ENCODE measurements around the gene PTGDR2.
"Not testable (repeated sequence)": the region's sequence is repeated elsewhere in the genome, so short reads cannot be mapped to it uniquely, and the experiment has no call there.

PTGDR2 gene

GRCh38 chr11:60841797-60842667, 13.7 kb downstream of the PTGDR2 start, which contains the start of gene CCDC86:
Gene CCDC86, plus strand, starts transcription at chr11:60842113. Its CDS starts 12 bp downstream, at chr11:60842125.
- peak; percentile 91 for DNase-seq

- DNase-seq: no peak
Measured at GRCh38 chr11:60840470-60841430, 15.0 kb downstream of the PTGDR2 start.

GRCh38 chr11:60838132-60838531, 17.6 kb downstream of the PTGDR2 start:
- DNase-seq: no peak

GRCh38 chr11:60836866-60837515, 18.8 kb downstream of the PTGDR2 start:
- no peak for DNase-seq

DNA sequence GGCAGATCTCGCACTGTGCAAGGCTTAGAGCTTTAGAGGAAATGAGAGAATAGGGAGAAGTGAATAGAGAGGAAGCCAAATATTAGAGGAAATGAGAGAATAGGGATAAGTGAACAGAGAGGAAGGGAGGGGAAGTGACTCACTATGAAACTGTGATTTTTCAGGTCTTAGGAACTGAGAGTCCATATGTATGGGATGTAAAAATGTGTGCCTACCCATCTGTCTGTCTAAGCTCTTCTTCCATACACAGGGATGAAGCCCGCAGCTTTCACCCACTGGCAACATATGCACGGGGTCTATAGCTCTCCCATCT, 20.3 kb downstream of the PTGDR2 start:
- DNase-seq: no peak

GRCh38 chr11:60834742-60835533, 20.8 kb downstream of the PTGDR2 start:
- DNase-seq: no peak

GRCh38 chr11:60831501-60832079, 24.2 kb downstream of the PTGDR2 start:
- DNase-seq: peak; percentile 47

GRCh38 chr11:60831143-60831500, 24.6 kb downstream of the PTGDR2 start:
- peak; percentile 87 for DNase-seq

GRCh38 chr11:60830478-60831142, 25.1 kb downstream of the PTGDR2 start:
- DNase-seq: peak; percentile 62

DNA sequence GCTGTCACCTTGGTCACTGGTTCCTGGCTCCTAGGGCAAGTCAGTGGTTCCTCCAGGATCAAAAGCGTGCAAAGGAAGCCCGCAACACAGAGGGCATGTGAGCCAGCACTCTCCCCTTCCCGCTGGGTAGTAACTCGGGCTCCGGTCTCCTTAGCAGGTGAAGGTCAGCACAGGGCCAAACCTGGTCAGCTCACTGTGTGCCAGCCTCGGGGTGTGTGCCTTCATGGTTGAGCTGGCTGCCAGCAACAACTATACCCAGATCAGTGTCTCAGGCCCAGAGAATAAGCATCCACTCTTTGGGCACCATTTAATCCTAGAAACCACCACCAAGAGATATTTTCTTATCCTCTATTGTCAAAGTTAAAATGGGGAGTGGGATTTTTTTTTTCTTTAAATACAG, 30.0 kb downstream of the PTGDR2 start:
- no peak for DNase-seq

DNA sequence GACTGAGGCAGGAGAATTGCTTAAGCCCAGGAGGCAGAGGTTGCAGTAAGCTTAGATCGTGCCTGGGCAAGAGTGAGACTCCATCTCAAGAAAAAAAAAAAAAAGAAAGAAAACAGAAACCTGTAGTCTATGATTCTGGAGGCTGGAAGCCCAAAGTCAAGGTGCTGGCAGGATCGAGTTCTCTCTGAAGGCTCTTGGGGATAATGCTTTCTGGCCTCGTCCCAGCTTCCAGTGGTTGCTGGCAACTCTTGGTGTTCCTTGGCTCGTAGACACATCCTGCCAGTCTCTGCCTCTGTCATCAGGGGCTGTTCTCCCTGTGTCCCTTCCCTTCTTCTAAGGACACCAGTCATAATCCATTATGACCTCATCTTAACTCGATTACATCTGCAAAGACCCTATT, 30.6 kb downstream of the PTGDR2 start:
- DNase-seq: no peak

- DNase-seq: not testable (repeated sequence)
Measured at GRCh38 chr11:60823745-60824306, 31.9 kb downstream of the PTGDR2 start.

- no peak for DNase-seq
Measured at GRCh38 chr11:60821827-60822599, 33.7 kb downstream of the PTGDR2 start.

DNA sequence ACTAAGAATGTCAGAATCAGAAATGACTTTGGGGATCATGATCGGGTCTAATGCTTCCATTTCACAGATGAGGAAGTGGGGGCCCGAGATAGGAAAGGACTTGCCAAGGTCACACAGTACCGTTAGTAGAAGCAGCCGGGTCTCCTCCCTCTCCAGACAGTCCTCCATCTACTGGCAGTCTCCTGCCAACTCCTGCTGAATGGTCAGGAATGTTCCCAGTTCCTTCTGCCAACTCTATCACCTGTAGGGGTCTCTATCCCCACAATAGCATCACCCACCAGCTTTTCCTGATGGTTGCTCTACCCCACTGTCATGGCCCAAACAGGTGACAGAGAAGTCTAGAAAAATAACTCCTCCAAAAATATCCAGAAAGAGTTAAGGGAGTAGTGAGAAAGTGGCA, 37.7 kb downstream of the PTGDR2 start:
- no peak for DNase-seq

- DNase-seq: no peak
Measured at GRCh38 chr11:60816590-60817157, 39.1 kb downstream of the PTGDR2 start.

- DNase-seq: no peak
Measured at GRCh38 chr11:60814112-60814511, 41.6 kb downstream of the PTGDR2 start.

- DNase-seq: no peak
Measured at GRCh38 chr11:60813324-60813723, 42.4 kb downstream of the PTGDR2 start.

DNA sequence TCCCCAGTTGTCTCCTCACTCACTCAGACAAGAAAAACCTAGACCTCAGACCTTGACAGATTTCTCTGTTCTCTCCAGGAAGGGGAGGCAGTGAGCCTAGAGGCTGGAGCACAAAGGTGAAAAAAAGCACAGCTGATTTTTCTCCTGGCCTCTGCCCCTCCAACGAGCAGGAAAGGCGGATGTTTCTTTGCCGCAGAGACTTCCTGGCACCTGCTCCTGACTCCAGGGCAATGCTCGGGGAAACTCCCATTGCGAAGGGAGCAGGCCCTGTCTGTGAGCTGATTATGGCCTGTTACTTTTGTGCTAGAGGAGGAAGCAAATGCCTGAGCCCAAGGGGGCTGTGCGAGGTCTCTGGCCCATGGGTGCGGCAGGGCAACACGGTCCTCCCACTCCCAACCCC, 45.2 kb downstream of the PTGDR2 start:
- DNase-seq: no peak

DNA sequence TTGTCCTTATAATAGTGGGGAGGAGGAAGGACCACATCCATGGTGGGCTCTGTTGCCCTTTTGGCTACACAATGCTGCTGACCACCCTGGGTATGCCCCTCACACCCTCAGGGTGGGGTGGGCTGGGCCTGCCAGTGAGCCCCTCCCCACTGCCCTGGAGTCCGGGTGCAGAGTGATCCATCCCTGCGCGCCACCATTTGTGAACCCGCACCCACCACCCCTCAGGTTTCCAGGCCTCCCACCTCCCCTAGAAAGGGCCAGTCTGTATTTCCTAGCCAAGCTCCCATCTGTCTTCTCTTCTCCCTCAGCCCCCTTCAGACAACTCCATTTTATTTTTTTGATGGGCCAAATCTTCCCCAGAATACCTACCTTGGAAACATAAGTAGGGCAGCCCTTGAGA, 45.6 kb downstream of the PTGDR2 start:
- DNase-seq: no peak

DNA sequence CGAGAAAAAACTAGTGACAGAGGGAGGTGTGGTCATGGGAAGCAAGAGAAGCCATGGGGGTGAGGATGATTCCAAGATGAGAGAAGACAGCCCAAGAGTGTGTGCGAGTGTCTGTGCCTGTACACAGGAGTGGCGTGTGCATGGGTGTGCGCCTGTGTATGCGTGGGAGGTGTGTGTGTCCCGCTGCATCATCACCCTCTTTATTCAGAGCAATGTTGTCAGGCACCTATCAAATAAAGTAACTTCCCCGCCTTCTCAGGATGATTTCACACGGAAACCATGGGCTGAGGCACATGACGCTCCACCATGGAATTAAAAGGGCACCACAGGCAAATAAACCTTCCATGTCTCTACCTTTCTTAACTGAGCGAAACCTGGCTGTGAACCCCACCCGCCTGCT, 46.1 kb downstream of the PTGDR2 start:
- DNase-seq: no peak

Data from NCI-H2029 (cell line).